Stimulated activated naive CD8-positive, alpha-beta T cell treated with anti-CD3 and anti-CD28 coated beads, Interleukin-15, amount 100 ng/mL, for 72 hours (primary cell): ENCODE results near the gene NRXN3.

Source experiments
- ATAC-seq: fragments of 150-1000 bp; cut with Tn5 transposase; 2 replicates; pipeline ENCODE4 v1.10.0; 2021; ENCODE audit warnings: mild to moderate bottlenecking, moderate library complexity
- DNase-seq, 2 donors: peaks; one replicate each; pipeline ENCODE4 v3.0.0; 2021 to 2022
- H3K27ac Mint-ChIP-seq, 2 donors: one replicate each; pipeline ENCODE4 v1.8.0; 2022; ENCODE audit warnings: mild to moderate bottlenecking in 2 of 2, mixed read lengths in 2 of 2, moderate library complexity in 2 of 2
- H3K27me3 Mint-ChIP-seq: one replicate; pipeline ENCODE4 v1.8.0; 2022; ENCODE audit warnings: mixed read lengths
- H3K4me1 Mint-ChIP-seq: one replicate; pipeline ENCODE4 v1.8.0; 2022; ENCODE audit warnings: mild to moderate bottlenecking, mixed read lengths
- H3K4me3 Mint-ChIP-seq, 2 donors: one replicate each; pipeline ENCODE4 v1.8.0; 2022; ENCODE audit warnings: mild to moderate bottlenecking in 2 of 2, mixed read lengths in 2 of 2, moderate library complexity in 1 of 2
- H3K9me3 Mint-ChIP-seq, 2 donors: one replicate each; pipeline ENCODE4 v1.8.0; 2022; ENCODE audit warnings: mixed read lengths in 2 of 2

The NRXN3 gene

DNA sequence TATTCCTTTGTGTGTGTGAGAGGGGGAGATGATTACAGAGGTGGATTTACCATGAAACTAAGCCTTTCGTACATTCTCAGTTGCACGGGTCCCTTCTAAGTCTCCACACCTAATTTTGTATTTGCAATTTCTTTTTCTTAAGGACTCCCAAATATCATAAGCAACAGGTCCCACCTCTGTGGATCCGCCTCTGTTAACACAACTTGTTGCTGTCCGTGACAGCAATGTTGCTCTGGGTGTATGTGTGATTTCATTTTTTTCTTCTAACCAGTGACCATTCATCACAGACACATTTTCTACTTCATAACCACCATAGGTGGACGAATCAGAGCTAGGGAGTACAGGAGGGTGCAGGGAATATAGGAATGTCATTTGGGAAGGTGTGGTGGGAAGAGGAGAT lies 81.1 kb downstream of the NRXN3 start:
- Mint-ChIP-seq H3K27me3 (no peaks in the 10 kb centered on the region), H3K4me3 (no peak overlapping the region), H3K27ac (no peak overlapping the region), H3K4me1 (peaks cover 10% of the 10 kb centered on the region), H3K9me3 (no peaks in the 10 kb centered on the region)
- DNase-seq (no peak), ATAC-seq (no peak)

DNA sequence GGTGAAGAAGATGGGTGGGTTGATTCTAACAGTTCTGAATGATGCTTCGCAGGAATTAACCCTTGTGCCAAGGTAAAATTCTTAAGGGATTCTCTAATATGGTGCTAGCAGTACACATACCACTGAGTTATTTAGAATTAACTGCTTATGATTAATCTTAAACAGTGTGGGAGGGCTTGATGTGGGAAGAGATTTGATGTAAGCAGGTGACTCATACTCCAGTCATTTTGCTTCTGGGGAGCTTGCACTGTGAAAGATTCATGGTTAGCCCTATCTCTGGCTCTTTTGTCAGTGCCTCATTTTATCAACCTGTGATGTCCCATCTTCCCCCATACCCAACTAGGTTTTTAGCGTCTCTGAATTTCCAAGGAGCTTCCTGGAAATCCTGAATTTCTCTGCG lies 83.8 kb downstream of the NRXN3 start:
- H3K27me3 Mint-ChIP-seq, result peaks cover 6% of the 10 kb centered on the region
- peak; percentile 87 for ATAC-seq
- peaks cover 0 to 10% of the 10 kb centered on the region in 2 donors for H3K9me3 Mint-ChIP-seq
- peak; percentile 10 to 12 for DNase-seq
- H3K27ac Mint-ChIP-seq, result peak overlapping the region in 1 of 2 donors; percentile 38
- peaks cover 10% of the 10 kb centered on the region for H3K4me1 Mint-ChIP-seq
- H3K4me3 Mint-ChIP-seq, result no peak overlapping the region

DNA sequence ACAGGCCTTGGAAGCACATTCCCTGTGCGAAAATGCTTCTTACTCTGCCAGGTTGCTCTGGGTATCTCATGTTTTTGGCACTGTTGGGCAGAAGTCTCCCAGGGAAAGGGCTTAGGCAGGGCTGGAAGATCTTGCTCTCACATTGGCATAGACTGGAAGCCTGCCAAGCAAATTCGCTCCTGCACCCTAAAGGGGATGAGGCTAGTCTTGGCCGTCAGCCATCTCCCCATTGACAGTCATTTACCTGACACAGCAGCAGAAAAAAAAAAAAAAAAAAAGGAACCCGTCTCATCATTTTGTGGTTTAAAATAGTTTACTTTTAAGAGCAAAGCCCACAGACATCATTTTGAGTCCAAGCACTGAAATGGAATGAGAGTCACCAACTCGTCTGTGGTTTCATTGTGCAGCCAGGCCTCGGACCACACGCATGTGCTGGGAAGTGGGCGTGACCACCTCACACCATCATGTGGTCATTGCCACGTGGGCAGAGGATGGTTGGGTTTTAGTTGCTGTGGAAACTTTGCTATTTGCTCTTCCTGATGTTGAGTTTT lies 84.8 kb downstream of the NRXN3 start:
- peaks cover 10% of the 10 kb centered on the region for H3K4me1 Mint-ChIP-seq
- ATAC-seq, result peak; percentile 78

DNA sequence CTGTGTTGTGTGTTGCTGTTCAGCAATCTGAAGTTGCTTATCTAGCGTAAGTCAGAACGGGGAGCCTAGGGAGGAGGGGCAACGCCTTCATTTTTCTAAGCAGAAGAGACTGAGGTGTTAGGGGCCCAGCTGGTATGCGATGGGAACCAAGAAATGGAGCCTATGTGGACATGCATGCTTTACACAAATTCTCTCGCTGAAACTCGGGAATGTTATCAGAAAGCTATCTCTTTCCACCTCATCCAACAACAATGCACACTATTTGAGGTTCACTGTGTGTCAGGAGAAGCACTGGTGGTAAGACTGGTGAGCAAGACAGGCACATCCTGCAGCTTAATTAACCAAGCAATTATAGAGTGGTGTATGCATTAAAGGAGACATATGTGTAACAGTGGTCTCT lies 89.7 kb downstream of the NRXN3 start:
- Mint-ChIP-seq H3K4me1 (peaks cover 8% of the 10 kb centered on the region), H3K4me3 (no peak overlapping the region), H3K9me3 (peaks cover 0 to 10% of the 10 kb centered on the region in 2 donors), H3K27ac (no peak overlapping the region), H3K27me3 (peaks cover 6% of the 10 kb centered on the region)
- DNase-seq (no peak), ATAC-seq (no peak)

More for the DNA sequence above, 84.8 kb downstream of the NRXN3 start:
- Mint-ChIP-seq H3K27me3 (peaks cover 6% of the 10 kb centered on the region), H3K27ac (no peak overlapping the region), H3K9me3 (peaks cover 0 to 10% of the 10 kb centered on the region in 2 donors), H3K4me3 (no peak overlapping the region)
- peak; percentile 8 to 54 for DNase-seq

DNA sequence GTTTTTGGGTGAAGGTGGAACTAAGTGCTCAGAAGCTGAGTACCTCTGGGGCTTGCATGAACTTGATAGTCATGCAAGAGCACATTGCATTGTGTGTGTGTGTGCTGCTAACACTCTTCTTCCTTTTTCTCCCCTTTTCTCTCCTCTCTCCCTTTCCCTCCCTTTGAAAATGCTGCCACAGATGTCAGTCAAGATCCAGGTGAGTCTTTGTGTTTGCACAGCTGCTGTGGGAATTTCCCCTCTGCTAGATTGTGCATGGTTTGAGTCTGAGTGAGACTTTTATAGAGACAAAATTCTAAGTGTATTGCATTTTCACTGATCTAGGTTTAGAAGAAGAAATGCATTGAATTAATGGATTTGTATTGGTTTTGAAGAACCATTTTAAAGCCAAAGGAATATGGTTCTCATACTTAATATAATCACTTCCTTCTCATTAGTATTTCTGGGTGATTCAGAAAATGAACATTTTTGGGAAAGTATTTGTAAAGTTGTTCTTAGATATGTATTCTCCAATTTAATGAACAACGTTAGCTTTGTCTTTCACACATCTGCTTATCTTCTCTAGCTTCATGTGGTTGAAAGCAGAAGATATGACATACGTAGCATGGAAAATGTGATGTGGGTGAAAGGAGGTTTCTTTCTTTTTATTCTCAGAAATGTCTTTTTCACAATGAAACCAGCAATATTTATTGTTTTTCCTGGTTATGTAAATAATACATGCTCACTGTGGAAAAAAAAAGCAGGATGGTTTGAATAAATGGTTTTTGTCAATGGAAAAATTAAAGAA lies 108.5 kb downstream of the NRXN3 start:
- Mint-ChIP-seq H3K4me3 (no peak overlapping the region), H3K27ac (no peak overlapping the region), H3K4me1 (no peaks in the 10 kb centered on the region), H3K27me3 (peaks cover 21% of the 10 kb centered on the region), H3K9me3 (peaks cover 0 to 8% of the 10 kb centered on the region in 2 donors)
- DNase-seq, result no peak
- no peak for ATAC-seq

DNA sequence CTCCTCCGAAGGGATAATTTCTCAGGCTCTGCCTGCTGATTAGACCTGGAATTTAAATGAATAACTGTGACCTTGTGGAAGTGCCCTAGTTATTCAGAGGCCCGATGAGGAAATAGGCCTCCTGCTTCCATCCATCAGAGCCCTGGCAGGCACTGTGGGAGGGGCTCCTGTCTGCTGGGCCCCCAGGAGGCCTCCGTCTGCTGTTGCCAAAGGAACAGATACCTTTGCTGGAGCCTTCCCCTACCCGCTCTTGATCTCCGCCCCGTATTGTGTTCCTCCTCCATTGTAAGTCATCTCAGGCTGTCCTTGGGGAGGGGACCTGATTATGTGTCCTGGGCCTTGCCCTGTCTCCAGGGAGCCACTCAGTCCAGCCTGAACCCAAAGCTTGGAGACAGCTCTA lies 112.3 kb downstream of the NRXN3 start:
- peaks cover 18% of the 10 kb centered on the region for H3K27me3 Mint-ChIP-seq
- ATAC-seq (no peak), DNase-seq (no peak)
- H3K27ac Mint-ChIP-seq, result no peak overlapping the region
- H3K4me3 Mint-ChIP-seq, result no peak overlapping the region
- peaks cover 0 to 16% of the 10 kb centered on the region in 2 donors for H3K9me3 Mint-ChIP-seq
- H3K4me1 Mint-ChIP-seq, result no peaks in the 10 kb centered on the region

DNA sequence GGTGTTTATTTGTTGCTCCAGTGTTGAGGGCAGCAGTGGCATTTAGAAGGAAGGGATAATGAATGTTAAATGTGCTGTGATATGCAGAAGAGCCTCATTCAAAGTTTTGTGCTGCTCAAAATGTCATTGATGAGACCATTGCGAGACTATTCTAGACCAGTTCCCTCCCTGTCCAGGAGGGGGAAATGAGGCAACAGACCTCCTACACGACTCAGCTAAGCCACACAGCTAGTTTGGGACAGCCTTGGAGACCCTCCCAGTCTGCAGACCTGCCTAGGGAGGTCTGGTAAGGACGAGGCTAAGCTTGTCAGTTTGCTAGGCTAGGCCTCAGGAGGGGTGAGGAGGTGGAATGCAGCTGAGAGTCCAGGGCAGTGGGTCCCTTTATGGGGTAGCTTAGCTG lies 116.0 kb downstream of the NRXN3 start:
- peaks cover 0 to 8% of the 10 kb centered on the region in 2 donors for H3K9me3 Mint-ChIP-seq
- ATAC-seq (no peak), DNase-seq (no peak)
- peaks cover 13% of the 10 kb centered on the region for H3K27me3 Mint-ChIP-seq
- H3K4me1 Mint-ChIP-seq, result no peaks in the 10 kb centered on the region
- H3K4me3 Mint-ChIP-seq, result no peak overlapping the region
- H3K27ac Mint-ChIP-seq, result no peak overlapping the region

DNA sequence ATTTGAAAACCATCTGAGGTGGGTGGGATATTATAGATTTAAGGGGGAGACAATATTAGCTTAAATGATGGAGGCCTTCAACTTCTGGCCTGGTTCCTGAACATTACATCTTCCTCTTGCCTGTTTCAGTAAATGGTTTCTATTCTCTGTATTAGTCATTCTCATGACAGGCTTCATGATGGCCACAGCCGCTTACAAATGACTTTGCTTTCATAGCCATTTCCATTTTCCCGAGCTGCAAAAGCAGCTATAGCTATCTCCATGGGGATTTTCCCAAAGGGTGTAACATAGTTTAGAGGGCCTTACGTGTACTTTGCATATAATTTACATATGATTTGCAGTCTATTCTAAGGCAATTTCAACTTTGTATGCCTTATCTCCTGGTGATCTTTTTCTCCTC lies 121.8 kb downstream of the NRXN3 start:
- Mint-ChIP-seq H3K4me3 (no peak overlapping the region), H3K27me3 (peaks cover 13% of the 10 kb centered on the region), H3K4me1 (no peaks in the 10 kb centered on the region), H3K27ac (no peak overlapping the region), H3K9me3 (no peaks in the 10 kb centered on the region)
- ATAC-seq (no peak), DNase-seq (no peak)

DNA sequence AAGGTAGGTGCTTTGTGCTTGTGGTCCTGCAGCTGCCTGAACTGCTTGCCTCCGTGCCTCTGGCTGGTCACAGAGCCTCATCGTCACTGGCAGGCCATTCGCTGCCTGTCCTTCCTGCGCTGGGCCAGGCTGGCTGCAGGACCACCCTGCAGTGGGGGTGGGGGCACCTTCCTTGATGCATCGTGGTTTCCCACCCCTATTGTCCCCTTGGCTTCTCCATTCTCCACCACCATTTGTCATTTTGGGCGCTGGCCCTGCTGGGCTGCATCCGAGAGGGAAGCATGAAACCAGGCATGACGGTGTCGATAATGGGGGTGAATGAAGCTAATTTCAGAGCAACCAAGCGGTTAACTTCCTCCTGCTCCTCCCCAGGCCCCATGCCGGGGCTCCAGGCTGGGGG lies 127.7 kb downstream of the NRXN3 start:
- Mint-ChIP-seq H3K4me1 (no peaks in the 10 kb centered on the region), H3K27me3 (peaks cover 48% of the 10 kb centered on the region), H3K9me3 (no peaks in the 10 kb centered on the region), H3K4me3 (no peak overlapping the region), H3K27ac (no peak overlapping the region)
- no peak for DNase-seq
- no peak for ATAC-seq

DNA sequence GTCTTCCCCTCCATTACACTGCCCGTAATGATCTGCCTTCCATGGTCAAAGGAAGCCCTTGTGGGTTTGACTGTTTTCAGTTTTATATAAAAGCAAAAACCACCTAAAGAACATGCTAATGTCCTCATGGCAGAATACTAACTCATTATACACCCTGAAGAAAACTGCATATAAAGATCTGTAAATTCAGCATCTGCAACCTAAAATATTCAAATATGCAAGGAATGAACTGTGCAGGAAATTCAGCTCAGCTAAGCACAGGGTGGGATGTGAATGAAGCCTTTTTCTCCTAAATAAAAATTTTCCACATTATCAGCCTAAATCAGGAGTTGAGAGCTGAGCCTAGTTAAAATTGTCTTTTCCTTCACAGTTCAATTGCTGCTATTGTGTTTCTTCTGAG lies 128.1 kb downstream of the NRXN3 start:
- H3K27ac Mint-ChIP-seq, result no peak overlapping the region
- peaks cover 47% of the 10 kb centered on the region for H3K27me3 Mint-ChIP-seq
- no peaks in the 10 kb centered on the region for H3K4me1 Mint-ChIP-seq
- H3K9me3 Mint-ChIP-seq, result no peaks in the 10 kb centered on the region
- ATAC-seq, result no peak
- H3K4me3 Mint-ChIP-seq, result no peak overlapping the region
- no peak for DNase-seq

DNA sequence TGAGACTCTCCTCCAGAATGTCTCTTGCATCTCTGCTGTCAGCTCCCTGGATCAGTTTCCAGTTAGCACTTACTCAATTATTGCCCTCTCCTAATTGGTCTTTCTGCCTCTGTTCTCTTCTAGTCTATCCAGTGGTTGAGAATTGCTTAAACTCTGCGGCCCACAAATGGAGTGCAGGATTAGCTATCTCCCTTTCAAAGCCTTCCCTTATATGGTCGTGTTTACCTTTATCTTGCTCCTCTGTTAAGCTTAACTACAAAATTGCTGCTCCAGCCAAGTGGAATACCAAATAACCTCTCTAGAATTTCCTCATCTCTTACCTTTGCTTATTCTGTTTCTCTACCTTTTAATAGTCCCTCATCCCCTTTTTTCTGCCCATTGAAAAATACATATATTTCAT lies 132.7 kb downstream of the NRXN3 start:
- Mint-ChIP-seq H3K9me3 (peaks cover 0 to 5% of the 10 kb centered on the region in 2 donors), H3K27ac (no peak overlapping the region), H3K27me3 (peaks cover 42% of the 10 kb centered on the region), H3K4me1 (no peaks in the 10 kb centered on the region), H3K4me3 (no peak overlapping the region)
- ATAC-seq (no peak), DNase-seq (no peak)

DNA sequence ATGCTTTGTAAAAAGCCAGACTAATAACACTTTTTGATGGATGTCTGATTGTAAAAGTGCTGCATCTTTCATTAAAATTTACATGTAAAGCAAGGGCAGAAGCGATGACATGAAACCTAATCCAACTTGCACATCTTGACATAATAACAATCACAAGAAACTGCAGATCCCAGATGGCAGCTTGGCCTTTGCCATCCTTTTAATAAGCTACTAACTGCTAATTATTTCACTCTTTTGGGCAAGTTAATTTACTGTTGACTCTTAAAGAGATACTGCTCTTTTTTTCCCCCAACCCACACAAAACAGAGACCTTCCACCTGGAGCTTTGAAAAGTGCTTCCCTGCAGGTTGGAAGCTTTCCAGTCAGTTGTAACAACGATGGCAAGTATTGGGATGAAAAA lies 137.5 kb downstream of the NRXN3 start:
- Mint-ChIP-seq H3K9me3 (peaks cover 0 to 5% of the 10 kb centered on the region in 2 donors), H3K27ac (no peak overlapping the region), H3K4me3 (no peak overlapping the region), H3K4me1 (no peaks in the 10 kb centered on the region), H3K27me3 (peaks cover 11% of the 10 kb centered on the region)
- ATAC-seq, result no peak
- DNase-seq, result no peak

DNA sequence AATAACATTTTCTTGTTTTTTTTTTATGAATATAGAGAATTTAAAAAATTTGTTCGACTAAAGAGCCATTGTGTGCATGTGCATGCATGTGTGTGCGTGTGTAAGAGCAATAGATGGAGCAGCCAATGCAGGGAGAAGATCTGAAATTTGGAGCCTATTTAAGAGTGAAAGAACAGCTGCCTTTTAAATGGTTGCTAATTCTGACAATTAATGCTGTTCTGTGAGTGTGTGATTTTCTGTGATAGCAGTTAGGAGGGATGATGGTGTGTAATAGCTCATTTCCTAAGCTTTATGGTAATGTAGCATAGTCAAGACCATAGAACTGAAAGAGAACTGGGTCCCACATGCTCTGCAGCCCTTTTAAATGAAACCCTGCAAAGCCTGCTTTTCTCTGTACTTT lies 137.9 kb downstream of the NRXN3 start:
- DNase-seq (no peak), ATAC-seq (no peak)
- Mint-ChIP-seq H3K9me3 (peaks cover 0 to 5% of the 10 kb centered on the region in 2 donors), H3K4me1 (no peaks in the 10 kb centered on the region), H3K4me3 (no peak overlapping the region), H3K27ac (no peak overlapping the region), H3K27me3 (peaks cover 8% of the 10 kb centered on the region)

DNA sequence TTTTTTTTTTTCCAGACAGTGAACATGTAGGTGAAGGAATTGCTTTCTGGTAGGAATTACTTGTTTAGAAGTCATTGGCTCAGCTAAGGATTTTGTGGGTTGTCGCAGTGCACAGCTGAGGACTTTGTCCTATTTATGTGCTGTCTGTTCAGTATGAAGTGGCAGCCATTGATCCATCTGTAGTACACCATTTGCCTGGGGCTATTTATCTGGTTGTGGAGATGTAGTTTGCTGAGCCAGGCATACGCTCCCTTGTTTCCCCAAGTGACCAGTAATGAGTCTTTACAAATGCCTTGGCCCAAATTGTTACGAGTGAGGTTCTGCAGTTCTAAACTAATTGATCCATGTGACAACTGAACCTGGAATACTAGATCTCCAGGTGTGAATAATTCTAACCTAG lies 140.1 kb downstream of the NRXN3 start:
- no peaks in the 10 kb centered on the region for H3K9me3 Mint-ChIP-seq
- H3K27me3 Mint-ChIP-seq, result no peaks in the 10 kb centered on the region

DNA sequence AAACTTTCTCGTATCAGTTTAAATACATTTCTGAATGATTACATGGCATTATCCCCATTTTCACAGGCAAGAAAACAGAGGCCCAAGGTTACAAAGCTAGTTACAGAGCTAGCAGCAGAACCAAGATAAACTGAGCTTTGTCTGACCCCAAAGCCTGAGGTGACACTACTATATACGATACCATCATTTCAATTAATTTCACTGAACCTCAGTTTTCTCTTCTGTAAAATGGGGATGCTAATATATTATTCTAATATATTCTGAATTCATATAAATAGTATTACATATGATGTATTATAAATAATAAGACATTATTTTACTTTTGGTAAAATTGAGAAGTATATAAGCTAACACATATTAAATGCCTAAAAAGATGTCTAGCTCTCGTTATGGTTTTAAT lies 143.3 kb downstream of the NRXN3 start:
- peaks cover 18% of the 10 kb centered on the region for H3K27me3 Mint-ChIP-seq
- H3K4me1 Mint-ChIP-seq, result no peaks in the 10 kb centered on the region
- no peak overlapping the region for H3K4me3 Mint-ChIP-seq
- H3K27ac Mint-ChIP-seq, result no peak overlapping the region
- H3K9me3 Mint-ChIP-seq, result no peaks in the 10 kb centered on the region
- ATAC-seq (no peak), DNase-seq (no peak)

More for the DNA sequence above, 140.1 kb downstream of the NRXN3 start:
- H3K4me3 Mint-ChIP-seq, result no peak overlapping the region
- no peak overlapping the region for H3K27ac Mint-ChIP-seq
- H3K4me1 Mint-ChIP-seq, result no peaks in the 10 kb centered on the region
- DNase-seq (no peak), ATAC-seq (no peak)

DNA sequence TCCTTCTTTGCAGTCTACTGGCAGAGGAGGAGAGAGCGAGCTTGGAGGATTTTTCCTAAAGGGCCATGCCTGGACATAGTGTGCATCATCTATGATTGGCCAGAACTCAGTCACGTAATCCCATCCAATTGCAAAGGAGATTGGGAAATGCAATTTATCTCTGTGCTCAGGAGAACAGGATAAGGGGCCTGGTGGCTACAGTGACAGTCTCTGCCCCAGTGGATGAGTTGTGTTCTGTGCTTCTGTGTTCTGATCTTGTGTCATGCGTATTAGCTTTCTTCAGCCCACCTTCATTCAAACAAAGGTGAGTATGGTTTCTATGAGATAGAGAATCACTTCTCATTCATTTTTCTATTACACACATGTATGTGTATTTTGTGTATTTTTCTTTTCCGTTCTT lies 144.3 kb downstream of the NRXN3 start:
- Mint-ChIP-seq H3K9me3 (no peaks in the 10 kb centered on the region), H3K4me1 (no peaks in the 10 kb centered on the region), H3K27ac (no peak overlapping the region), H3K27me3 (peaks cover 18% of the 10 kb centered on the region), H3K4me3 (no peak overlapping the region)
- DNase-seq (no peak), ATAC-seq (no peak)

DNA sequence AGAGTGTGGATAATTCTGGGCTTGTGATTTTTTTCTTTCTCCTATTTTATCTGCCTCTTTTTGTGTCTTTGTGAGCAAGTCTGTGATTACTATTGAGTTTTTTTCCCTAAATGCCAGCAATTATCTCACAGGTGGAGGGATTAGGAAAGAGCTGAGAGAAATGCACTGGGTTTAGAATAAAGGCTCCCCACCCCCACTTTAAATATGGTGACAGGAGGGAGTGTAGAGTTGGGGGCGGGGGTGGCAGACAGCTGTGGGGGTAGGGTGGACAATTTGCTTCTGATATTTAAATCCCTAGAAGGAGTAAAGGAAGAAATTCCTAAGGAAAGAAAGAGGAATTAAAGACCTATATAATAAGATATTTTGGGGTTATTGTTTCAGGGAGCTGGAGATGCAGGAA lies 145.9 kb downstream of the NRXN3 start:
- no peak for DNase-seq
- H3K4me1 Mint-ChIP-seq, result no peaks in the 10 kb centered on the region
- peaks cover 33% of the 10 kb centered on the region for H3K27me3 Mint-ChIP-seq
- ATAC-seq, result no peak
- H3K4me3 Mint-ChIP-seq, result no peak overlapping the region
- H3K9me3 Mint-ChIP-seq, result no peaks in the 10 kb centered on the region
- H3K27ac Mint-ChIP-seq, result no peak overlapping the region
